ENCODE results near the gene MYMK. TPM values are rescaled to one million over a fixed set of nuclear protein-coding genes. Genes with fewer than 3 reads are reported as not detected.
A peak's percentile ranks its signal among the peaks of the same experiment; 100 is the strongest.

Gene MYMK
- total RNA-seq, 2 donors from 2014 or later = not detected

GRCh38 chr9:133471551-133472276, 53.0 kb downstream of the MYMK start:
- TF ChIP-seq CTCF (conservative IDR thresholded peaks at IDR 0.05) = no peak
- no peaks in the 10 kb centered on the region for H3K4me1 ChIP-seq (ENCODE audit: control insufficient read depth, insufficient read depth, low read length)
- Mint-ChIP-seq H3K27ac (no peak overlapping the region), H3K4me3 (no peak overlapping the region), H3K4me1 (no peaks in the 10 kb centered on the region), H3K36me3 (ENCODE audit: low read depth) (peaks cover 10% of the 10 kb centered on the region), H3K27me3 (ENCODE audit: insufficient read depth) (no peaks in the 10 kb centered on the region), H3K9me3 (no peaks in the 10 kb centered on the region)
- H3K27ac ChIP-seq (ENCODE audit: low read depth, low read length) = peak overlapping the region; percentile 49
- H3K4me3 ChIP-seq (ENCODE audit: low read length) = no peak overlapping the region
- H3K9me3 ChIP-seq (ENCODE audit: control insufficient read depth, low read length) = no peaks in the 10 kb centered on the region
- H3K27me3 ChIP-seq (ENCODE audit: control insufficient read depth, insufficient read depth, low read length, poor library complexity, severe bottlenecking) = no peaks in the 10 kb centered on the region
- 93 to 95% methylated on average over 25 to 27 of the region's 27 CpGs for WGBS, 2 experiments (ENCODE audit: insufficient coverage in 1 of 2, insufficient read length in 1 of 2)
- DNase-seq = no peak
- H3K36me3 ChIP-seq (ENCODE audit: control insufficient read depth, insufficient read depth, low read length) = peaks cover 11% of the 10 kb centered on the region
- no peak overlapping the region for H3K9ac ChIP-seq (ENCODE audit: extremely low read depth, low read length, poor library complexity, severe bottlenecking)

- no peak for TF ChIP-seq CTCF (conservative IDR thresholded peaks at IDR 0.05)
- H3K36me3 ChIP-seq (ENCODE audit: control insufficient read depth, insufficient read depth, low read length) = peaks cover 18% of the 10 kb centered on the region
- H3K27ac ChIP-seq (ENCODE audit: low read depth, low read length) = no peak overlapping the region
- H3K4me3 ChIP-seq (ENCODE audit: low read length) = no peak overlapping the region
- Mint-ChIP-seq H3K36me3 (ENCODE audit: low read depth) (peaks cover 5% of the 10 kb centered on the region), H3K4me1 (no peaks in the 10 kb centered on the region), H3K27ac (no peak overlapping the region), H3K9me3 (no peaks in the 10 kb centered on the region), H3K27me3 (ENCODE audit: insufficient read depth) (no peaks in the 10 kb centered on the region), H3K4me3 (no peak overlapping the region)
- 94 to 97% methylated on average over 5 to 7 of the region's 7 CpGs for WGBS, 2 experiments (ENCODE audit: insufficient coverage in 1 of 2, insufficient read length in 1 of 2)
- DNase-seq = no peak
- H3K9ac ChIP-seq (ENCODE audit: extremely low read depth, low read length, poor library complexity, severe bottlenecking) = no peak overlapping the region
- H3K9me3 ChIP-seq (ENCODE audit: control insufficient read depth, low read length) = no peaks in the 10 kb centered on the region
- no peaks in the 10 kb centered on the region for H3K27me3 ChIP-seq (ENCODE audit: control insufficient read depth, insufficient read depth, low read length, poor library complexity, severe bottlenecking)
- no peaks in the 10 kb centered on the region for H3K4me1 ChIP-seq (ENCODE audit: control insufficient read depth, insufficient read depth, low read length)
Observed at GRCh38 chr9:133470988-133471387, 53.8 kb downstream of the MYMK start.

GRCh38 chr9:133470427-133470924, 54.3 kb downstream of the MYMK start:
- DNase-seq = peak; percentile 73

More at GRCh38 chr9:133470427-133470924, 54.3 kb downstream of the MYMK start:
- Mint-ChIP-seq H3K9me3 (no peaks in the 10 kb centered on the region), H3K27ac (peak overlapping the region; percentile 46), H3K4me1 (no peaks in the 10 kb centered on the region), H3K27me3 (ENCODE audit: insufficient read depth) (no peaks in the 10 kb centered on the region), H3K36me3 (ENCODE audit: low read depth) (peaks cover 6% of the 10 kb centered on the region), H3K4me3 (no peak overlapping the region)
- peak overlapping the region; percentile 32 for H3K27ac ChIP-seq (ENCODE audit: low read depth, low read length)
- H3K4me1 ChIP-seq (ENCODE audit: control insufficient read depth, insufficient read depth, low read length) = no peaks in the 10 kb centered on the region
- H3K9me3 ChIP-seq (ENCODE audit: control insufficient read depth, low read length) = no peaks in the 10 kb centered on the region
- peaks cover 21% of the 10 kb centered on the region for H3K36me3 ChIP-seq (ENCODE audit: control insufficient read depth, insufficient read depth, low read length)
- no peak overlapping the region for H3K4me3 ChIP-seq (ENCODE audit: low read length)
- no peaks in the 10 kb centered on the region for H3K27me3 ChIP-seq (ENCODE audit: control insufficient read depth, insufficient read depth, low read length, poor library complexity, severe bottlenecking)
- peak; percentile 23 for TF ChIP-seq CTCF (conservative IDR thresholded peaks at IDR 0.05)
- H3K9ac ChIP-seq (ENCODE audit: extremely low read depth, low read length, poor library complexity, severe bottlenecking) = no peak overlapping the region
- 89% methylated on average over 14 to 16 of the region's 16 CpGs for WGBS, 2 experiments (ENCODE audit: insufficient coverage in 1 of 2, insufficient read length in 1 of 2)
